DND-41 (cell line): ENCODE measurements around the gene GRXCR2.

Source experiments
- ATAC-seq: fragments of 200-7000 bp; cut with Tn5 transposase; 3 replicates; pipeline ENCODE4 v1.9.1; 2021; ENCODE audit warnings: low read depth; ENCODE audit not compliant: insufficient read depth
- DNase-seq: peaks from one replicate; pipeline ENCODE4 v3.0.0-alpha.2; 2020
- H2AFZ ChIP-seq: 2 replicates; pipeline ENCODE4 v1.6.0; 2012; ENCODE audit warnings: low read depth, low read length
- H3K27ac ChIP-seq: 2 replicates; pipeline ENCODE4 v1.5.1; 2012; ENCODE audit warnings: low read length, inconsistent platforms
- H3K27me3 ChIP-seq: fragments of 200-600 bp; sonication (generic); 2 replicates; pipeline ENCODE4 v1.6.0; 2012; ENCODE audit warnings: low read length, mild to moderate bottlenecking, inconsistent platforms; ENCODE audit not compliant: insufficient read depth, poor library complexity
- H3K36me3 ChIP-seq: 2 replicates; pipeline ENCODE4 v1.5.1; 2012; ENCODE audit warnings: low read length, inconsistent platforms; ENCODE audit not compliant: insufficient read depth
- H3K4me1 ChIP-seq: 2 replicates; pipeline ENCODE4 v1.5.1; 2012; ENCODE audit warnings: mild to moderate bottlenecking, low read length; ENCODE audit not compliant: insufficient read depth
- H3K4me2 ChIP-seq: 2 replicates; pipeline ENCODE4 v1.6.0; 2012; ENCODE audit warnings: mild to moderate bottlenecking, moderate library complexity, low read length, inconsistent platforms; ENCODE audit not compliant: insufficient read depth
- H3K4me3 ChIP-seq, 2 experiments: fragments of 200-600 bp in 1 of 2; shearing (Covaris generic) in 1 of 2; 2 replicates each; pipeline ENCODE4 v1.5.1; 2012 to 2016; ENCODE audit warnings: inconsistent platforms in 2 of 2, low read length in 2 of 2, mild to moderate bottlenecking in 2 of 2, low read depth in 1 of 2, moderate library complexity in 1 of 2
- H3K79me2 ChIP-seq: 2 replicates; pipeline ENCODE4 v1.6.0; 2012; ENCODE audit warnings: low read length, inconsistent platforms; ENCODE audit not compliant: insufficient read depth
- H3K9ac ChIP-seq: 2 replicates; pipeline ENCODE4 v1.6.0; 2012; ENCODE audit warnings: low read depth, mild to moderate bottlenecking, inconsistent platforms, low read length, moderate library complexity
- H3K9me3 ChIP-seq: 2 replicates; pipeline ENCODE4 v1.5.1; 2012; ENCODE audit warnings: low read length, moderate library complexity, mild to moderate bottlenecking, inconsistent platforms; ENCODE audit not compliant: insufficient read depth, severe bottlenecking
- H4K20me1 ChIP-seq: 2 replicates; pipeline ENCODE4 v1.6.0; 2012; ENCODE audit warnings: low read length; ENCODE audit not compliant: insufficient read depth
- CTCF ChIP-seq: IDR thresholded peaks from 2 replicates; pipeline ENCODE4 v1.5.1; 2012; ENCODE audit warnings: borderline replicate concordance, low read length, moderate library complexity, mild to moderate bottlenecking; ENCODE audit not compliant: poor library complexity, severe bottlenecking; ENCODE audit errors: extremely low read depth
- EZH2 ChIP-seq: IDR thresholded peaks from 3 replicates; pipeline ENCODE4 v1.6.1; 2012; ENCODE audit warnings: borderline replicate concordance, low read depth, mild to moderate bottlenecking, moderate library complexity, low read length, inconsistent platforms; ENCODE audit not compliant: severe bottlenecking

GRXCR2 gene

DNA sequence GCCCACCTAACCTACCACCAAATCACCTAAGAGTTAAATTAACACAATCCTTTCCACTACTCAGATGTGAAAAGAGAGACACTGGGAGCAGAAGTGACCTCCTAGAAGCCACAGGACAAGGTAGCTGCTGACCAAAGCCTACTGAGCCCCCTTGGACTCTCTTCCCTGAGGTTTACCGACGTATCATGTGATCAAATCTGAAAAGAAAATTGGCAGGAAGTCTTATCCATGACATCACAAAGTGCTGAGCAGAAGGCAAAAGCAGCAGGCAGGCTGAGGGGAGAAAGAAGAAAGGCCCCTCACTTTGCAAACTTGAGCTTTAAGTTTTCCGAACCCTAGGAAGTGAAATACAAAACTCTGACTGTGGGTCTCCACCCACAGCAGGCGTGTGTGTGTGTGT, 48.8 kb downstream of the GRXCR2 start:
- H3K4me1 ChIP-seq: no peaks in the 10 kb centered on the region
- H3K27me3 ChIP-seq: peaks cover 4% of the 10 kb centered on the region
- no peak overlapping the region for H3K4me2 ChIP-seq
- H3K9ac ChIP-seq: no peak overlapping the region
- H3K36me3 ChIP-seq: no peaks in the 10 kb centered on the region
- no peak for DNase-seq
- TF ChIP-seq EZH2: no peak
- no peak for TF ChIP-seq CTCF
- no peaks in the 10 kb centered on the region for H4K20me1 ChIP-seq
- H3K79me2 ChIP-seq: no peaks in the 10 kb centered on the region
- no peak overlapping the region for H2AFZ ChIP-seq
- no peaks in the 10 kb centered on the region for H3K9me3 ChIP-seq
- H3K27ac ChIP-seq: no peak overlapping the region
- no peak for ATAC-seq
- H3K4me3 ChIP-seq: no peak overlapping the region

DNA sequence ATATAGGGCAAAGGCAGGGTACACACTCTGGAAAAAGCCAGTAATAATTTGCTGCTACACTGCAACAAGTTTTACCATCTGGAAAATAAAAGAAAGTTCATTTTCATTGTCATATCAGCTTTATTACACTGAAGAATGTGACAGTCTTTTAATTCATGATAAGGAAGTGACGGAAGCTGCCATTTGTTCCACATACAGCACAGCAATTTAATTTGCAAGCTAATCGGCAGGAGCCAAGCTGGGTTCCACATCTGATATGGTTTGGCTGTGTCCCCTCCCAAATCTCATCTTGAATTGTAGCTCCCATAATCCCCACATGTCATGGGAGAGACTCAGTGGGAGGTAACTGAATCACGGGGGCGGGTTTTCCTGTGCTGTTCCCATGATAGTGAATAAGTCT, 54.2 kb downstream of the GRXCR2 start:
- Histone ChIP-seq H2AFZ (no peak overlapping the region), H3K36me3 (no peaks in the 10 kb centered on the region), H3K4me1 (no peaks in the 10 kb centered on the region), H3K27ac (no peak overlapping the region), H4K20me1 (no peaks in the 10 kb centered on the region), H3K4me2 (no peak overlapping the region), H3K9me3 (no peaks in the 10 kb centered on the region), H3K79me2 (no peaks in the 10 kb centered on the region), H3K9ac (no peak overlapping the region), H3K4me3 (no peak overlapping the region), H3K27me3 (no peaks in the 10 kb centered on the region)
- DNase-seq: no peak
- no peak for ATAC-seq
- no peak for TF ChIP-seq EZH2
- no peak for TF ChIP-seq CTCF

DNA sequence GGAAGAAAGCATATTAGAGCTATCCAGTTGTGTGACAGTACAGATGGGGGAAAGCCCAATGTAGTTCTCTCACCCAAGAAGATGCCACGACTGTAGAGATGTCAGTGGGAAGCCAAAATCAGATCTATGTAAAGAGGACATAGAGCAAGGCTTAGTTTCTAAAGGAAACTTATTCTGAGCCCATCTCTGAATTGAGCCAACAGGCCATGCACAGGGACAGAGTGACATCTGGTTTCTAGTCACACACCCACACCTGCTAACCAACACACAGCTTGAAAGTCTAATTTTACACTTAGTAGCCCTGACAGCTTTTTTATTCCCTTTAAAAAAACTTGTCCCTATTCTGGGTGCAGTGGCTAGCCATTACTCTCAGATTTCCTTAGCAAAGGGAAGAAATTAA, 59.9 kb downstream of the GRXCR2 start:
- ATAC-seq: no peak
- H2AFZ ChIP-seq: no peak overlapping the region

More for the DNA sequence above, 59.9 kb downstream of the GRXCR2 start:
- no peak for DNase-seq
- Histone ChIP-seq H3K4me1 (no peaks in the 10 kb centered on the region), H4K20me1 (no peaks in the 10 kb centered on the region), H3K9ac (no peak overlapping the region), H3K79me2 (no peaks in the 10 kb centered on the region), H3K27me3 (no peaks in the 10 kb centered on the region), H3K4me2 (no peak overlapping the region), H3K9me3 (peaks cover 2% of the 10 kb centered on the region), H3K36me3 (no peaks in the 10 kb centered on the region), H3K4me3 (no peak overlapping the region), H3K27ac (no peak overlapping the region)
- TF ChIP-seq EZH2 (no peak), CTCF (no peak)
